Measurements from ENCODE around the gene CNIH2. TPM values are rescaled to one million over a fixed set of nuclear protein-coding genes. Genes with fewer than 3 reads are reported as not detected.

Gene CNIH2
- total and polyA plus RNA-seq, 2 of the 13 experiments (the other 11 are each of a cell fraction or from before 2014, with no cell fraction given) = 0.60 to 0.69 TPM

GRCh38 chr11:66268244-66268951, 9.6 kb upstream of the CNIH2 start, which contains the start of gene RAB1B (continued):
- TF ChIP-seq ZNF496 (CRISPR knock-in tag; IDR thresholded peaks at IDR 0.05; ENCODE audit: insufficient replicate concordance) (no peak), DMAP1 (CRISPR knock-in tag; IDR thresholded peaks at IDR 0.05) (peak; percentile 39; the same call in 1 of the 2 replicates), ZNF7 (CRISPR knock-in tag; IDR thresholded peaks at IDR 0.05) (no peak), ZNF234 (CRISPR knock-in tag; conservative IDR thresholded peaks at IDR 0.05) (no peak), ZNF451 (CRISPR knock-in tag; IDR thresholded peaks at IDR 0.05) (no peak), ZNF432 (CRISPR knock-in tag; IDR thresholded peaks at IDR 0.05; ENCODE audit: borderline replicate concordance) (no peak), DPF2 (CRISPR knock-in tag; IDR thresholded peaks at IDR 0.05; ENCODE audit: borderline replicate concordance, low read depth) (no peak), TSC22D2 (CRISPR knock-in tag; IDR thresholded peaks at IDR 0.05; ENCODE audit: borderline replicate concordance) (no peak), PHF5A (CRISPR knock-in tag; IDR thresholded peaks at IDR 0.05; ENCODE audit: low read depth, unreplicated experiment) (peak; percentile 21), ZNF326 (CRISPR knock-in tag; IDR thresholded peaks at IDR 0.05; ENCODE audit: borderline replicate concordance) (no peak), BCL6 (CRISPR knock-in tag; IDR thresholded peaks at IDR 0.05) (no peak), TOE1 (CRISPR knock-in tag; IDR thresholded peaks at IDR 0.05) (no peak), EZH2 (conservative IDR thresholded peaks at IDR 0.05; ENCODE audit: low read depth, low read length) (no peak), JUNB (CRISPR knock-in tag; IDR thresholded peaks at IDR 0.05; ENCODE audit: borderline replicate concordance) (no peak), RFX1 (IDR thresholded peaks at IDR 0.05) (no peak), CSRNP2 (CRISPR knock-in tag; conservative IDR thresholded peaks at IDR 0.05; ENCODE audit: low read depth) (no peak), RARG (CRISPR knock-in tag; IDR thresholded peaks at IDR 0.05; ENCODE audit: low read depth) (no peak), RBM39 (IDR thresholded peaks at IDR 0.05; ENCODE audit: low read depth, low read length, poor library complexity, severe bottlenecking) (no peak), SETDB1 (CRISPR knock-in tag; IDR thresholded peaks at IDR 0.05; ENCODE audit: borderline replicate concordance) (no peak), NFIB (CRISPR knock-in tag; IDR thresholded peaks at IDR 0.05; ENCODE audit: borderline replicate concordance) (no peak), GLI4 (CRISPR knock-in tag; IDR thresholded peaks at IDR 0.05; ENCODE audit: borderline replicate concordance) (no peak), POGZ (CRISPR knock-in tag; IDR thresholded peaks at IDR 0.05) (no peak)
- TF ChIP-seq, protein P1, sequence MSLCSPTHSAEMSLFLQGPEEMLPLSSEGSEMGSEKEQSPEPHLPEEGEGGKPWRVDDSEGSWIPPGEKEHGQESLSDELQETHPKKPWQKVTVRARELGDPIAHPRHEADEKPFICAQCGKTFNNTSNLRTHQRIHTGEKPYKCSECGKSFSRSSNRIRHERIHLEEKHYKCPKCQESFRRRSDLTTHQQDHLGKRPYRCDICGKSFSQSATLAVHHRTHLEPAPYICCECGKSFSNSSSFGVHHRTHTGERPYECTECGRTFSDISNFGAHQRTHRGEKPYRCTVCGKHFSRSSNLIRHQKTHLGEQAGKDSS (CRISPR knock-in tag; IDR thresholded peaks at IDR 0.05; ENCODE audit: borderline replicate concordance, low read depth) = no peak
- TF ChIP-seq, protein P2, sequence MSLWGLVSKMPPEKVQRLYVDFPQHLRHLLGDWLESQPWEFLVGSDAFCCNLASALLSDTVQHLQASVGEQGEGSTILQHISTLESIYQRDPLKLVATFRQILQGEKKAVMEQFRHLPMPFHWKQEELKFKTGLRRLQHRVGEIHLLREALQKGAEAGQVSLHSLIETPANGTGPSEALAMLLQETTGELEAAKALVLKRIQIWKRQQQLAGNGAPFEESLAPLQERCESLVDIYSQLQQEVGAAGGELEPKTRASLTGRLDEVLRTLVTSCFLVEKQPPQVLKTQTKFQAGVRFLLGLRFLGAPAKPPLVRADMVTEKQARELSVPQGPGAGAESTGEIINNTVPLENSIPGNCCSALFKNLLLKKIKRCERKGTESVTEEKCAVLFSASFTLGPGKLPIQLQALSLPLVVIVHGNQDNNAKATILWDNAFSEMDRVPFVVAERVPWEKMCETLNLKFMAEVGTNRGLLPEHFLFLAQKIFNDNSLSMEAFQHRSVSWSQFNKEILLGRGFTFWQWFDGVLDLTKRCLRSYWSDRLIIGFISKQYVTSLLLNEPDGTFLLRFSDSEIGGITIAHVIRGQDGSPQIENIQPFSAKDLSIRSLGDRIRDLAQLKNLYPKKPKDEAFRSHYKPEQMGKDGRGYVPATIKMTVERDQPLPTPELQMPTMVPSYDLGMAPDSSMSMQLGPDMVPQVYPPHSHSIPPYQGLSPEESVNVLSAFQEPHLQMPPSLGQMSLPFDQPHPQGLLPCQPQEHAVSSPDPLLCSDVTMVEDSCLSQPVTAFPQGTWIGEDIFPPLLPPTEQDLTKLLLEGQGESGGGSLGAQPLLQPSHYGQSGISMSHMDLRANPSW (CRISPR knock-in tag; IDR thresholded peaks at IDR 0.05; ENCODE audit: borderline replicate concordance) = no peak
- TF ChIP-seq, protein P3, sequence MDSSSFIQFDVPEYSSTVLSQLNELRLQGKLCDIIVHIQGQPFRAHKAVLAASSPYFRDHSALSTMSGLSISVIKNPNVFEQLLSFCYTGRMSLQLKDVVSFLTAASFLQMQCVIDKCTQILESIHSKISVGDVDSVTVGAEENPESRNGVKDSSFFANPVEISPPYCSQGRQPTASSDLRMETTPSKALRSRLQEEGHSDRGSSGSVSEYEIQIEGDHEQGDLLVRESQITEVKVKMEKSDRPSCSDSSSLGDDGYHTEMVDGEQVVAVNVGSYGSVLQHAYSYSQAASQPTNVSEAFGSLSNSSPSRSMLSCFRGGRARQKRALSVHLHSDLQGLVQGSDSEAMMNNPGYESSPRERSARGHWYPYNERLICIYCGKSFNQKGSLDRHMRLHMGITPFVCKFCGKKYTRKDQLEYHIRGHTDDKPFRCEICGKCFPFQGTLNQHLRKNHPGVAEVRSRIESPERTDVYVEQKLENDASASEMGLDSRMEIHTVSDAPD (CRISPR knock-in tag; IDR thresholded peaks at IDR 0.05) = no peak

Measured in HepG2 (cell line).